Liver (tissue), 9 donors: ENCODE results near the gene TSHZ3. TPM values are rescaled to one million over a fixed set of nuclear protein-coding genes. Genes with fewer than 3 reads are reported as not detected.

Experiments
- DNase-seq: peaks from one replicate; pipeline ENCODE4 v3.0.0-alpha.2; 2017; ENCODE audit warnings: low spot score
- H3K27ac ChIP-seq, 2 donors: one replicate each; pipeline ENCODE4 v1.7.0; 2013; ENCODE audit warnings: inconsistent platforms in 2 of 2, low read length in 2 of 2, control low read depth in 1 of 2, low read depth in 1 of 2, mild to moderate bottlenecking in 1 of 2
- H3K27me3 ChIP-seq, 4 donors: one replicate each; pipeline versions ENCODE4 v1.6.1 to v1.7.0; 2013; ENCODE audit warnings: low read length in 3 of 4, inconsistent platforms in 1 of 4, mild to moderate bottlenecking in 1 of 4, moderate library complexity in 1 of 4; ENCODE audit not compliant: control insufficient read depth in 4 of 4, insufficient read depth in 4 of 4
- H3K36me3 ChIP-seq, 4 donors: one replicate each; pipeline versions ENCODE4 v1.6.1 to v1.7.0; 2013; ENCODE audit warnings: low read length in 3 of 4, mild to moderate bottlenecking in 3 of 4, low read depth in 1 of 4, moderate library complexity in 1 of 4; ENCODE audit not compliant: control insufficient read depth in 4 of 4, insufficient read depth in 3 of 4
- H3K4me1 ChIP-seq, 4 donors: one replicate each; pipeline versions ENCODE4 v1.6.1 to v1.7.0; 2013; ENCODE audit warnings: low read length in 3 of 4, mild to moderate bottlenecking in 3 of 4, moderate library complexity in 1 of 4; ENCODE audit not compliant: control insufficient read depth in 4 of 4, insufficient read depth in 4 of 4
- H3K4me3 ChIP-seq, 3 donors: one replicate each; pipeline versions ENCODE4 v1.6.1 to v1.7.0; 2013; ENCODE audit warnings: low read length in 3 of 3, control low read depth in 1 of 3, low read depth in 1 of 3, mild to moderate bottlenecking in 1 of 3
- H3K9ac ChIP-seq, 2 donors: one replicate each; pipeline ENCODE4 v1.7.0; 2013; ENCODE audit warnings: low read length in 2 of 2, mild to moderate bottlenecking in 2 of 2, moderate library complexity in 2 of 2, control low read depth in 1 of 2, low read depth in 1 of 2
- H3K9me3 ChIP-seq, 4 donors: one replicate each; pipeline versions ENCODE4 v1.6.1 to v1.7.0; 2013; ENCODE audit warnings: low read length in 3 of 4; ENCODE audit not compliant: control insufficient read depth in 4 of 4
- ATF3 ChIP-seq: IDR thresholded peaks from 2 replicates; pipeline ENCODE4 v1.6.1; 2016; ENCODE audit warnings: antibody characterized with exemption
- CTCF ChIP-seq: fragments of 150-350 bp; IDR thresholded peaks from 2 replicates; pipeline ENCODE4 v1.5.1; 2017; ENCODE audit warnings: improper control_type of control experiment, low read depth, low read length; ENCODE audit not compliant: missing input control
- EGR1 ChIP-seq, 2 donors: IDR thresholded peaks; 2 replicates each; pipeline ENCODE4 v1.6.1; 2016 to 2018; ENCODE audit warnings: antibody characterized with exemption in 2 of 2, low read depth in 2 of 2
- FOXA1 ChIP-seq: IDR thresholded peaks from 2 replicates; pipeline ENCODE4 v1.6.1; 2016; ENCODE audit warnings: antibody characterized with exemption
- FOXA2 ChIP-seq: IDR thresholded peaks from 2 replicates; pipeline ENCODE4 v1.6.1; 2016; ENCODE audit warnings: antibody characterized with exemption
- GABPA ChIP-seq, 2 donors: IDR thresholded peaks in 1 of 2; conservative IDR thresholded peaks in 1 of 2; 2 replicates each; pipeline ENCODE4 v1.6.1; 2016; ENCODE audit warnings: antibody characterized with exemption in 2 of 2, mild to moderate bottlenecking in 1 of 2, moderate library complexity in 1 of 2
- HNF4A ChIP-seq, 2 donors: conservative IDR thresholded peaks; 2 replicates each; pipeline ENCODE4 v1.6.1; 2016; ENCODE audit warnings: antibody characterized with exemption in 2 of 2, mild to moderate bottlenecking in 2 of 2
- HNF4G ChIP-seq: IDR thresholded peaks from 2 replicates; pipeline ENCODE4 v1.6.1; 2016; ENCODE audit warnings: antibody characterized with exemption
- JUND ChIP-seq, 2 donors: IDR thresholded peaks; 2 replicates each; pipeline ENCODE4 v1.6.1; 2016; ENCODE audit warnings: antibody characterized with exemption in 2 of 2
- MAX ChIP-seq: IDR thresholded peaks from 2 replicates; pipeline ENCODE4 v1.6.1; 2016; ENCODE audit warnings: antibody characterized with exemption
- NR2F2 ChIP-seq: IDR thresholded peaks from 2 replicates; pipeline ENCODE4 v1.6.1; 2016; ENCODE audit warnings: antibody characterized with exemption
- RAD21 ChIP-seq, 2 donors: IDR thresholded peaks; 2 replicates each; pipeline ENCODE4 v1.6.1; 2016; ENCODE audit warnings: antibody characterized with exemption in 2 of 2, mild to moderate bottlenecking in 2 of 2
- REST ChIP-seq: IDR thresholded peaks from 2 replicates; pipeline ENCODE4 v1.6.1; 2016; ENCODE audit warnings: antibody characterized with exemption, mild to moderate bottlenecking
- RXRA ChIP-seq, 2 donors: IDR thresholded peaks; 2 replicates each; pipeline ENCODE4 v1.6.1; 2017 to 2018; ENCODE audit warnings: antibody characterized with exemption in 2 of 2, mild to moderate bottlenecking in 1 of 2
- SP1 ChIP-seq: IDR thresholded peaks from 2 replicates; pipeline ENCODE4 v1.6.1; 2018; ENCODE audit warnings: antibody characterized with exemption, mild to moderate bottlenecking
- TAF1 ChIP-seq: conservative IDR thresholded peaks from 2 replicates; pipeline ENCODE4 v1.6.1; 2016; ENCODE audit warnings: antibody characterized with exemption, mild to moderate bottlenecking
- YY1 ChIP-seq: IDR thresholded peaks from 2 replicates; pipeline ENCODE4 v1.6.1; 2016; ENCODE audit warnings: antibody characterized with exemption, mild to moderate bottlenecking
- ZBTB33 ChIP-seq: IDR thresholded peaks from 2 replicates; pipeline ENCODE4 v1.6.1; 2016; ENCODE audit warnings: antibody characterized with exemption
- WGBS: extraction: QIAGEN DNeasy Blood & Tissue Kit; methylation state at CpG from one replicate; pipeline ENCODE4 v1.1.7; 2013; 5-methylcytosine and 5-hydroxymethylcytosine counted together
- polyA plus RNA-seq, 2 donors: library from polyadenylated mRNA; stranded (reverse) in 1 of 2; unstranded in 1 of 2; fragments of 200-250 nt in 1 of 2; fragments of >200 nt in 1 of 2; fragmentation: Nextera tagmentation in 1 of 2; extraction: Ambion mirVana in 1 of 2; gene quantifications; one replicate each; pipeline versions ENCODE4 v1.2.1 to v1.2.3, GENCODE V29; 2013 to 2015
- total RNA-seq, 2 donors: library from RNA; depleted of rRNA; stranded (reverse); fragments of >200 nt; gene quantifications; one replicate each; pipeline ENCODE4 v1.2.3, GENCODE V29; 2014
- donor health status: healthy.
- donor health status: healthy.
- donor health status: healthy.
- donor health status: healthy.
- donor health status: healthy.

Gene TSHZ3
- total and polyA plus RNA-seq, 4 donors, result 0.42 to 3.3 (median 0.68) TPM

GRCh38 chr19:31294189-31294588 is 55.0 kb downstream of the TSHZ3 start:
- H3K4me1 ChIP-seq, result no peaks in the 10 kb centered on the region
- no peak for TF ChIP-seq RAD21 (IDR thresholded peaks at IDR 0.05)
- TF ChIP-seq NR2F2, result no peak
- no peak for TF ChIP-seq FOXA1
- no peak for TF ChIP-seq ATF3
- no peak for TF ChIP-seq HNF4A (conservative IDR thresholded peaks at IDR 0.05)
- no peak for TF ChIP-seq GABPA (IDR thresholded peaks at IDR 0.05 in 1 of 2, conservative IDR thresholded peaks at IDR 0.05 in 1 of 2)
- no peak for TF ChIP-seq SP1
- TF ChIP-seq TAF1, result no peak
- no peak for TF ChIP-seq JUND (IDR thresholded peaks at IDR 0.05)
- no peak for TF ChIP-seq REST
- TF ChIP-seq RXRA (IDR thresholded peaks at IDR 0.05), result no peak
- TF ChIP-seq EGR1 (IDR thresholded peaks at IDR 0.05; ENCODE audit: low read depth in 2 of 2), result no peak
- no peak for TF ChIP-seq FOXA2
- no peak for TF ChIP-seq MAX
- TF ChIP-seq ZBTB33, result no peak
- TF ChIP-seq YY1, result no peak
- TF ChIP-seq CTCF, result no peak
- no peak for TF ChIP-seq HNF4G
- H3K36me3 ChIP-seq, result no peaks in the 10 kb centered on the region
- H3K4me3 ChIP-seq, result no peak overlapping the region
- H3K9ac ChIP-seq, result no peak overlapping the region
- H3K27ac ChIP-seq, result no peak overlapping the region
- 98% methylated on average over 2 of the region's 2 CpGs for WGBS
- no peaks in the 10 kb centered on the region for H3K9me3 ChIP-seq
- H3K27me3 ChIP-seq, result no peaks in the 10 kb centered on the region
- DNase-seq, result no peak
